NCI-H1092 (cell line): Measurements from ENCODE around the gene ASIC2.

Experiments used
- DNase-seq: peaks from one replicate; lab custom pipeline; 2025; lab: John Stamatoyannopoulos, UW

The ASIC2 gene

DNA sequence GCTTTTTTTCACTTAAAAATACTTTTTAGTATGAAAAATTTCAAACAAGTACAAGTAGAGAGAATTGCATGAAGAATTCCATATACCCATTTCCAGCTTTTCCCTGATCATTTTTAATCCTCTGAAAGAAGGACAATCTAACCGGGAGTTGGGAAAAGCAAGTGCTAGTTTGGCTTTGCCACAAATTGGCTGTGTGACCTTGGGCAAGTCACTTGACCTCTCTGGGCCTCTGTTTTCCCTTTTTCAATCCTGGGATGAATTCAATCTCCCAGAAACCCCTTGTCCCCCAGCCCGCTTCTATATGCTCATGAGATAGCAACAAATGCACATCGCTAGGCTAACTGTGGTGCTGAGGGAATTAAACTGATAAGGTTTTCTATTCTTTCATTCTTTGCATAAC, 49.4 kb downstream of the ASIC2 start:
- DNase-seq, result no peak

DNA sequence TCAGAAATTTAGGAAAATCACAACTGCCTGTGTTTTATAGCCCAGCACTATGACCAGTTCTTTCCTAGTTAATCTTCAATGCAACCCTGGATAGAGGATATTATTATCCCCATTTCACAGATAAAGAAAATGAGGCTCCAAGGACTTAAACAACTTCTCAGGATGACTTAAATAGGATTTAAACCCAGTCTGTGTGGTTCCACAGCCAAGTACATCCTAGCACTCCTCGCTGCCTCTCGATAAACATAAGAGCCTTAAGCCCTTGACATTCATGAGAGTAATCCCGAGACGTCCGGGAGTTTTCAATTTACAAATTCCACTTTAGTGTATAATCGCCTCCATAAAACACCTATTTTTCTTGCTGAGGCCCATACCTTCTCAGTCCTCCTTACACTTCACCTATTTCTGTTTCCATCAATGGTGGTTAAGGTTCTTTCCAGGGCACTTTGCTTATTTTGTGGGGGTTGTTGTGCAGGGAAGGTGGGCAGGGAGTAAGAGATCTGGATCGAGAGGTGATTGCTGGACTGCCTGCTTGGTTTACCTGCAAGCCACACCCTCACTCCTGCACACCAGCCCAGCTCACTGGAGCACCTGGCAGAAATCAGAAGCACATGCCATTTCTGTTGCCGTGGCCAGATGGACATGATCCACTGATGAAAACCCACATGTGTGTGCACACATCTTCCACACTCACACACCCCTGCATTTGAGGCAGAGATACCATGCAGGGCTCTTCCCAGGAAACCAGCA, 50.5 kb downstream of the ASIC2 start:
- DNase-seq, result no peak

DNA sequence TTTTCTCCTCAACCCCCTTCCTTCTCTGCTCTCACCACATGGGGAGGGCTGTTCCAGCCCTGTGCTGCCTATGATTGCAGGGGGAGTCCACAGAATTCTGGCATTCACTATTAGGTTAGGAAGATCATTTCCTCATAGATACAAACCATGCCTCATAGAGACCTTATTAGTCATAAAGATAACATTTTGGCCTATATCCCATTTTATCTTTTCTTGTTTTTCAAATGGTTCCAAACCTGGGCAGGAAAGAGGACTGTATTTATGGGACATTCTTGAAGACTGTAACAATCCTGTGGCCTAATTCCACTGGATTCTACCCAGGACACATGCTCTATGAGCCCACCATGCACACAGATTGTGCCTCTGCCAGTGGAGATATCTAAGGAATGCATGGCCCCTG, 51.7 kb downstream of the ASIC2 start:
- no peak for DNase-seq

DNA sequence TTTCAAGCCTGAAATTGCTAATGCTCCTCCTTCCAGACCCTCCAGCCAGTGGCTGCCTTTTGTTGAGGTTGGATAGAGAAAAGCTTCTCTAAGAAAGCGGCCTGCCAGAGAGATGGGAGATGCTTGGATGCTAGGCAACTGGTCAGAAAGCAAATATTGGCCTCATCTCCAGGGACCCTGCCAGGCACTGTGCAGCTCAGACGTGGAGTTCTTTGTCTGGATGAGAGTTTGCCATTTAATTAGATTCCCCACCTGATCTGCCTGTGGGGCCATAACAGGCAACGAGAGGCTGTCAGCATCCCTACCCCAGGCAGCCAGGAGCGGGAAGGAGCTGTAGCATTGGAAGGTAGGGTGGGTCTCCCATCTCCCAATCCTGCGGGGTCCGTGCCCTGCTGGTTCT, 52.7 kb downstream of the ASIC2 start:
- peak; percentile 34 for DNase-seq

DNA sequence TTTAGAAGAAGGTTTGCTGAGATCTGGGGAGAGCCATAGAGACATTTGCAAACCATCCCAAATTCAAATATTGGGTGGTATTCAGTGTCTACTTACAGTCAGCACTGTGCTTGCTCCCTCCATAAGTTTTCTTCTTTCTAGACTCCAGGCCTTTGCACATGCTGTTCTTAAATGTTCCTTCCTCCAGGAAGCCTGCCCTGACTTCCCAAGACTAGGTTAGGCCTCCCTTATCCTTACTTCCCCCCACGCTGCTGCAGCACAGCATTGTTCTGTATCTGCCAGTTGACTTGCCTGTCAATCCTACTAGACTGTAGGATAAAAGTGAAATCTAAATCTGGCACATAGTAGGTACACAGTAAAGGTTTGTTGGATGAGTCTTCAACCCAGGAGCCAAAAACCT, 53.4 kb downstream of the ASIC2 start:
- DNase-seq, result no peak

DNA sequence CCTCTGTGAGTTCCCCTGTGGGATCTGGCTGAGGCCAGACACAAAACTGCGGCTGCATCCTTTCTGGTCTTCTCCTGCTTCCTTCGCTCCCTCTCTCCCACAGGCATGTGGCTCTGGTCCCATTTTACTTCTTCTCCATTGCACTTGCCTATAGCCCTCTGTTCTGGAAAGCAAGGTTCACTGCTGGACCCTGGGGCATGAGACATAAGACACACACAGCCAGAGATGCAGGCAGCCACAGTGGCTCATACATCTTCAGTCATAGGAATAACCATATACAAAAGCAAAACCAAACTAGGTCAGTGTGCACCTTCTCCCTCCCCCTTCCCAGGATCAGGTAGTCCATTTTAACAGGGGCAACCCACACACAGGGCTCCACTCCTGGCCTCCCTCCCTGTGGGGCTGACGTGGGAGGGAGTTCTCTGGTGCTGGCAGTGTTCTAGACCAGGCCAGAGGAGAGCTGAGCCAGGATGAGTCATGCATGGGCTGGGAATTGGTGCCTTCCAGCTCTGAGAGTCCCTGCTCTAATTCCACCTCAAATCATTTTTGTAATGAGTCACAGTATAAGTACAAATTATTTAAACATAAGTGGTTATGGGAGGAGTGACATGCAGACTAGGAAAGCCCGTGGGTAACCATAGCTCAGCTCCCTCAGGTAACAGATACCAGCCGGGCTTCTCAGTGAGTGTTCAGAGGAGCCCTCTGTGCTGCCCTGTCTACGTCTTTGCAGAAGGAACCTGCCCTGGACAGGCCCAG, 58.0 kb downstream of the ASIC2 start:
- DNase-seq, result no peak

DNA sequence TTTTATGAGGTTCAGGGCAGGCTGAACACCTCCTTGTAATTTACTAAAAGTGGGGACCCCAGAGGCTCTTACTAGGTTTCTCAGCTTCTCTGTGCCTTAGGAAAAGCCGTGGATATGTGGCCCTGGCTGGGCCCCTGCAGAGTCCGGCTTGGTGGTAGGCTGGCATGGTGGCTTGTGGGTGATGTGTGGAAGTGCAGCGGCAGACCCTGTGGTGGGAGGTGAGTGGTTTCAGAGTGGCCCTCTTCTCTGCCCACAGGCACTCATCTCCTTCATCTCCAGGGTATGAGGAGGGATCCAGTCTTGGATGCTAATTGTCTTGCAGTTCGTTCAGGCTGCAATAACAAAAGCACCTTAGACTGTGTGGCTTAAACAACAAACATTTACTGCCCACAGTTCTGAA, 58.9 kb downstream of the ASIC2 start:
- DNase-seq, result no peak

DNA sequence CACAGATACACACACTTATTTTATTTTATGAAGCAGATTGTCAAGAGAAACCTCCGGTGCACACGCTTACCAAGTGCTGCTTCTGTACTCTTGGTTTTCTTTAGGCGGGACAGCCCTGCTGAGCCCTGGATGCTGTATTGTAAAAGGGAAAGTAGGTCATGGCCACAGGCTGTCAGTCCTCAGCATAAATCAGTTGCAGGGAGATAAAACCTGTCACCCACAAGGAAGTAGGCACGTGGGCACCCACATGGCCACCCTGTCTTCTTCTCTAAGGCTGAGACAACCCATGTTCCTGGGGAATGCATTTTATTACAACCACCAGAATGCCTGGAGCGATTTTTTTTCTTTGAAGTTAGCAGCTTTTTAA, 59.3 kb downstream of the ASIC2 start:
- DNase-seq, result no peak

DNA sequence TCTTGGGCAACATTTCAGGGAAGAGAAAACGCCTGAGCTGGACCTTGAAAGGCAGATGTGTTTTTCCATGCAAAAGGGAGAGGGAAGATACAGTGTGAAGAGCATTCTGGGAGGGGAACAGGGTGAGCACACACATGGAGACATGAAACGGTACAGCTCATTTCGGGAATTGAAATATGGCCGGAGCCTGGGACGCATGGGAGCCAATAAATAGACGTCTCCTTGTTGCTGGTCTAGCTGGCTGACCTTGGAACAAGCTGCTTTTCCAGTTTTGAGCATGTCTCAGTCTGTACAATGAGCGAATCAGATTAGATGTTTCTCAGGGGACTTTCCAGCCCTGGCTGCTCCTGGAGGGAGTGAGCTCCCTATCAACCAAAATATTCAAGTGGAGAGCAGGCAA, 63.6 kb downstream of the ASIC2 start:
- no peak for DNase-seq

DNA sequence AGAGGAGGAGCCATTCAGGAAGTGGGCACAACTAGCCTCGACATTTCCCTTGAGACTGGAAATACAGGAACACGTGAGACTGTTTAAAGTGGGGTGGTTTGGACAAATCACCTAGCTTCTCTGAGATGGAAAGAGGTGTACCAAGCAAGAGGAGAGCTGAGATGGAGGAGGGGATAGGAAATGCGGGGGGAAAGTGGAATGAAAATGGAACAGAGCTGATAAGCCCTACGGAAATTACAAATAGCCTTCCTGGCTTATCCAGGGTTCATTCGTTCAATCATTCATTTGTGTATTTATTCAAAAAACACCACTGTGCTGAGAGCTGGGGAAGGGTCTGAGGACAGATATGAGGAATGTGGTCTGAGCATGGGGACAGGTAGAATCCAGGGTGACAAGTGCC, 64.1 kb downstream of the ASIC2 start:
- no peak for DNase-seq

DNA sequence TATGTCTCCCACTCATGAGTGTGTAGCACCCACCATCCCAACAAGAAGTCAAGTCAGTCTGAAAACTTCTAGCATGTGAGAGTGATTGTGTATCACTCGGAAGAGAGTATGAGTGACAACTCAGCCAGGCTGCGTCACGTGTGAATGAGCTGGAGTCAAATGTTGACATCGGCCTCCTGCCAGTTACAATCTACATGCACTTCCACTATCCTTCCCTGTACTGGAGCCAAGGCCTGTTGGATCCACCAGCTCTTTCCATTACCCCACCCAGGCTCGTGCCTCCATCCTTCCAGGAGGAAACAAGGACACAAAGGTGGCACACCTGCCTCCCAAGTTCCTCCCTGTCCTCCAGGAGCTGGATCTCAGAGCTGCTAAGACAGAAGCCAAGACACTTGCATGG, 64.5 kb downstream of the ASIC2 start:
- DNase-seq, result no peak

DNA sequence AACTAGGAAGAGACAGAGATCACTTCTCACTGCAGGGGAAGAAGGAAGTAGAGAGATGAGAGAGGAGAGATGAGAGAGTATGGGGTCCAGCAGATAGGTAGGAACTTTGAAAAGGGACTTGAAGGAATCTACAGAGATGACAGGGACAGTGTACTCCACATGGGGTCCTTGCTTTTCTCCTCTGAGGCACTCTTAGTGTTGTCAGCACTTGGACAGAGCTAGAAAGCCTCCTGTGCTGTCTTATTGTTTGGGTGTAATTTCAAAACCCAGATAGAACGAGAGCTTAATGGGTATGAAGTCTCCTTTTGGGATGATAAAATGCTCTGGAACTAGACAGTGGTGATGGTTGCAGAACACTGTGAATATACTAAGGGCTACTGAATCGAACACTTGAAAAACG, 65.2 kb downstream of the ASIC2 start:
- DNase-seq, result no peak

DNA sequence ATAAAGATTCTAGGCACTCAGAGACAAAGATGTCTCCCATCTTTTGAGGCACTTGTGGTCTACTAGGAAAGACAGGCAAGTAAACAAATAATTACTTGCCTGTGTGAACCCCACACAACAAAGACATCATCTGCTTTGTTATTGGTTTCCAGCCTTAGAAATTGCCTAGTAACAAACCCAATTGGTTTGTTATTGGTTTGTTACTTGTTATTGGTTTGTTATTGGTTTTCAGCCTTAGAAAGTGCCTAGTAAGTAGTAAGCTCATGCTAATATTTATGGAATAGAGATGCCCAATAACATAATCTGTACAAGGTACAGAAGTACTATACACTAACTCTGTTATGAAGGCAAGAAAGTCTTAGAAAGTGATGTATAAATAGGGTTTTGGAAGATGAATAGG, 67.1 kb downstream of the ASIC2 start:
- no peak for DNase-seq

DNA sequence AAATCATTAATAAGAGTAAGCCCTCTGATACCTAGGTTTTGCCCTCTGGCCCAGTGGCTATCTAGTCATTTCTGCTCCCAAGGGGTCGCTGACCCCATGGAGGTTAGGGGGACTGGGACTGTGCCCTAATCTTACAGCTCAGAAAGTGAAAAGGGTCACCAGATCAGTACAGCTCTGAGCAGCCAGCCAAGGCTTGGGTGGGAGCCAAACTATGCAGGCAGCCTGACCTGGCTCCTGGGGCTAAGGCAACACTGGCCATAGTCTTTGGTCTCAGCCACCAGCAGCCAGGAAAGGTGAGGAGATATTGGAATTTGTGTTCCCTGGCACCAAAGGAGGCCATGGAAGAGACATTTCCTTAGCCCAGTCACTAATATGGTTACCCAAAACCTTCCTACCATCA, 67.6 kb downstream of the ASIC2 start:
- no peak for DNase-seq

DNA sequence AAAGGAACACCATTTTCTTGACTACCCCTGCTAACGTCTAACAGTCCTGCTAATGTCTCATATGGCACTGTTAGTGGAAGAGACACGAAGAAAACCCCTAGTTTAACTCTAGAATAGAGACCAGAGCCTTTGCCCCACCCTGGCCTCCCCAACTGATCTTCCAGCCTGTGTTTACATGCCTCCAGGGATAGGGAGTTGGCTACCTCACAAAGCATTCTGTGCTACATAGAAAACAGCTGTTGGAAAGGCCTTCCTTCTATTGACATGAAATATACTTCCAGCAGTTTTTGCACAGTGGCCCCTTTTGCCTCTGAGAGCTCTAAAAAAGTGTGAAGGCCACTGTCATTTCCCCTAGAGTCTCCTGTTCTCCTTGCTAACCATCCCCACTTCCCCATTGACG, 73.1 kb downstream of the ASIC2 start:
- DNase-seq, result no peak

DNA sequence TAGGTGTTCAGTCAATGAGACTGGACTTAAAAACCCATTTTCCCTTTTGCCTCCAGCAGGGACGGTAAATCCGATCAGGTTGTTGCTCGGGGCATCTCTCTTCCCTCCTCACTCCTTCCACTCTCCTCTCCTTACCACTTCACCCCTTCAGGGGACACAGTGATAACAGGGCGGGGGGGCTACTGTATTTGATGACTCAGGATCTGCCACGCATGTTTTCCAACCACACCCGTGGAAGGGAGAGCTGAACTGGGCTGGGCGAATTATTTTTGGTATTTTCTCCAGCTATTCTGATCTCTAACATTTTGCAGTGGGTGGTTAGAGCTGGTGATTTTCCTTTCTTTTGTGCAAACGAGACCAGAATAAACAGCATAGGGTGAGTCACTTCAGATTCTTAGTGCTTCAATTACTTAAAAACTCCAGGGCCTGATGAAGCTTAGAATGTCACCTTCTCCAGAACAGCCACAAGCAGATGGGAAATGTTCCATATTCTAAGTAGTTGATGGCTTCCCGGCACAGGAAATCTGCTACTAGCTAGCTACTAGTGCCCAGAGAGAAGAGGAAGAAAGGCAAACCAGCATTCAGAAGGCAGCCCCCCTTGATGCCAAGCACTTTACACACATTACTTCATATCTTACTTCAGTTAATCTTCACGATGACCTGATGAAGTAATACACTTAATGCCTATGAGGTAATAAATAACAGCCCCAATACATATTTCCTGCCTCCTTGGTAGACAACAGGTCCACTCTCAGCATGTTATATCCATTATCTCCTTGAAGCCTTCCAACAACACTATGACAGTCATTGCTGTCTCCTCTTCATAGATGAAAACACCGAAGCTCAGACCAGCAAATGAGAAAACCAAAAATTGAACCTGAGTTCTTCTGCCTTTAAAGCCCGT, 74.1 kb downstream of the ASIC2 start:
- DNase-seq, result no peak

DNA sequence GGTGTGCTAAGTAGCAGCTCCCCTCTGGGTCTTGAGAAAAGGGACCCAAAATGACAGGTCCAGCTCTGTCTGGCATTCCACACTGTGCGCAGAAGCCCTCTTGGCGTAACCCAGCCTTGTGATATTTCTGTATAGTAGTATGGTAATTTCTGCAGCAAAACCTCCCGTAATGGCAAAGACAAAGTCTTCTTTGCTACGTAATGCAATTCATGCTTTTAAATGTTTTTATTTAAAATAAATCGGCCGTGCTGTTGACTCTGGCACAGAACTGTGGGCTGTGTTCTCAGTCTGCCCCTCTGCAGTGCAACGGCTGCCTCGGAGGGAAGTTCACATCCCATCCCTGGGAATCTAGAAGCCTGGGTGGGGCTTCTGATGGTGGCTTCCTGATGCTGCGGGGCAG, 75.2 kb downstream of the ASIC2 start:
- DNase-seq, result no peak

DNA sequence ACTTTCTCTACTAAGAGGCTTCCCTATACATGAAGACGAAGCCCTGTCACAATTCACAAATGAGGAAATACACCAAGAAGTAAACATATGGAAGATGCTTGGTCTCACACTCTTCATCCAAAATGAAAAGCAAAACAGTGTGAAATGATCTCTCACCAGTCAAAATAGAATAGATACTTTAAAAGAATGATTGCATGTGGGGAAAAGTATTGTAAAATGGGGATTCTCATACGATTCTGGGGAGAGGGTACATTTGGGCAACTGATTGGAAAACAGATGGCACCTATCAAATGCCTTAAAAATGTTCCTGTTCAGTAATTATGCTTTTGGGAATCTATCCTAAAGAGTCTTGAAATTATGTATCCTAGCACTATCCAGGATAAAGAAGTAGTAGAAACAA, 78.1 kb downstream of the ASIC2 start:
- no peak for DNase-seq

DNA sequence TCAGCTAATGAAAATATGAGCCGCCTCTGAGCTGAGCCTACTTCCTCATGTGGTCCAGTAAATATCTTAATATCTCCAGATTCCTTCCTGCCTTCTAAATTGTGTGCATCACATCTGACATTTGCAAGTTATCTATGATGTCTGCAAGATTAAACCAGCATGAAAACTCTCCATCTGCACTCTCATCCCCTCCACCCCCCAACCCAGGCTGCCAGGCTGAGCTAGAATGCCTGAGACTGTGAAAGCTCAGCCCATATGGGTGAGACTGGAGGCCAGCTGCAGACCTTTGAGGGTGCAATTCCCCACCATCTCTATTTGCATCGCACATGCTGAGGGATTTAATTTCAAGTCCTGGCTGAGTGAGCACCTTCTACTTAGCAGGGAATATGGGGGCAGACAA, 82.8 kb downstream of the ASIC2 start:
- no peak for DNase-seq

DNA sequence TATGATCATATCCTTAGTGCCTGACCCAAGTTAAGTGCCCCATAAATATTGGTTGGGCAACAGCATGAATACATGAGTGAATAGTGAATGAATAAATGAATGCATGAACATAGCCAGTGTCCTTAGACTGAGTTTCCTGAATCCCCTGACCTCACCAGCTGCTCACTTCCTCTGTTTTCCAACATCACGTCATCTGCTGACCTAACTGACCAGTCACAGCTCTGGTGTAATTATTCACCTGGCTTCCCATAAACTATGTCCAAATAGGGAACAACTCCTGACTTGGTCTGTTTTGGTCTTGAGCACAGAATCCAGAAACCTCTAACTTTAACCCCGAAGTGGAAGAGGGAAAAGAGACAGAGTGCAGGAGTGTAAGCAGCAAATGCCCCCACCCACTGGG, 83.4 kb downstream of the ASIC2 start:
- no peak for DNase-seq

DNA sequence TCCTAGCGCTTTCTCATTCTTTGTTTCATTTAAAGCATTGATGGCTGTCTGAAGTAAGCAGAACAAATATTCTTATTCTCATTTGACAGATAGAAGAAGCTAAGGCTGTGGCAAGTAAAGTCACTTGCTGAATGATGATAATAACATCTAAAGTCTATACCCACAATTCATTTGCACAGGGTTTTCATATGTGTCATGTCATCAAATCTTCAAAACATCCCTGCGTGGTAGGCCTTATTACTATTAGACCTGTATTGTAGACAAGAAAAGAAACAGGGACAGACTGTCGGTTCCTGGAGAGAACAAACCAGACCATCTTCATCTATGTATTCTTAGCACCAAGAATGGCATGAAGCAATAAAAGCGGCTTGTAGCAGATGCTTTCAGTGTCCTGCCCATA, 85.9 kb downstream of the ASIC2 start:
- DNase-seq, result no peak

DNA sequence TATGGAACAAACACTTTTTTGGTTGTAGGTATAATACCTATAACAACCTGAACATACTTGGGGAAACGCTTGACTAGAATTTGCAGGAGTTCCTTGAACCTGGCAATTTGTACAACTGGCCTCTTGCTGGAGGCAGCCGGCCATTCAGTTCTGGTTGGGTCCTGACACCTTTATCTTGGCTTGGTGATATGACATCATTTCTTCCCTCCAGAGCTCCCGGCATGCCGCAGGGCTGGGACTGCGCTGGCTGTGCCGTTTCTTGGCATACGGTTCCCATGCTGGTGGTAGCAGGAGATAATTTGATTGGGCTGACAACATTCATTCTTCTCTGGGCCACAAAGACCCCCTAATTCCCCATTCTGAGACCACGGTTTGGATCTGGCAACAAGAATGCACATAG, 87.5 kb downstream of the ASIC2 start:
- no peak for DNase-seq

DNA sequence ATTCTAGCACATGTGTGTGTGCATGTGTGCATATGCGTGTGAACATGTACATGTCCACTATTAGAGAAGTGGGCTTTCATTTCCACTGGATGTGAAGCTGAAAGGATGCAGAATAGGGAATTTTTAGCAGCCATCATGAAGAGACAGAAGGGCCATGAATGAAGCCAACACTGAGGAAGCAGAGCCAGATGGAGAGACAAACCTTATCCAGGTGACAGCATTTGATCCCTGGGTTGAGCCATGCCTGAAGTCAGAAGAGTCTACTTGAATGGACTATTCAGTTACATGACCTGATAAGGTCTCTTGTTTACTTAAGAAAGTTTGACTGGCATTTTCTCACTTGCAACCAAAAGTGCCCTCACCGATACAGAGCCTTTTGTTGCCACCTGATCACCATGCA, 88.4 kb downstream of the ASIC2 start:
- DNase-seq, result no peak
